GM12878 (cell line): ENCODE results near the gene PCDHGB6. TPM values are rescaled to one million over a fixed set of nuclear protein-coding genes. Genes with fewer than 3 reads are reported as not detected.

Experiments used
- ATAC-seq: fragments of 200-7000 bp; cut with Tn5 transposase; 3 replicates; pipeline ENCODE4 v1.9.1; 2020; ENCODE audit warnings: mild to moderate bottlenecking, moderate library complexity
- BruUV-seq: library from RNA; stranded (reverse); fragments of 400-500 nt; replicated peaks from 2 replicates; lab custom pipeline; 2021; lab: Mats Ljungman, UMichigan
- CTCF ChIA-PET: fragments of 300-600 bp; sonication (Branson Sonifier 250); formaldehyde crosslinking; extraction: SDS; loops from one replicate; lab custom pipeline; 2021; ENCODE audit warnings: inconsistent platforms; lab: Yijun Ruan, JAX
- POLR2A ChIA-PET: fragments of 350-600 bp; formaldehyde crosslinking; extraction: SDS; loops from one replicate; lab custom pipeline; 2021; ENCODE audit warnings: inconsistent platforms; lab: Charles Lee
- RAD21 ChIA-PET: fragments of 300-600 bp; sonication (Branson Sonifier 250); formaldehyde crosslinking; loops from one replicate; lab custom pipeline; 2023; ENCODE audit warnings: antibody characterized with exemption; ENCODE audit not compliant: unreplicated experiment; lab: Charles Lee
- SMC1A ChIA-PET: fragments of 300-600 bp; sonication (Branson Sonifier 250); formaldehyde crosslinking; loops from one replicate; lab custom pipeline; 2023; ENCODE audit not compliant: unreplicated experiment, uncharacterized antibody; lab: Charles Lee
- DNase-seq: peaks from one replicate; pipeline ENCODE4 v3.0.0-alpha.2; 2011; ENCODE audit warnings: low read depth, low spot score
- FAIRE-seq: peaks from 3 replicates; lab custom pipeline; 2011; peaks lifted over from hg19 to GRCh38; lab: Jason Lieb, UNC
- H2AFZ ChIP-seq: 2 replicates; pipeline ENCODE4 v1.6.0; 2011; ENCODE audit warnings: low read depth, low read length, control low read depth; ENCODE audit not compliant: control insufficient read depth
- H3K27ac ChIP-seq: 2 replicates; pipeline ENCODE4 v1.5.1; 2011; ENCODE audit warnings: control low read depth; ENCODE audit not compliant: control insufficient read depth, insufficient read depth
- H3K27me3 ChIP-seq, 2 experiments: replicated peaks in 1 of 2; 2 replicates each; pipeline versions ENCODE4 v1.6.0 to v1.6.1; 2011; ENCODE audit warnings: low read length in 1 of 2; ENCODE audit not compliant: control insufficient read depth in 2 of 2, insufficient read depth in 2 of 2
- H3K36me3 ChIP-seq, 2 experiments: 2 replicates each; pipeline ENCODE4 v1.5.1; 2011; ENCODE audit warnings: low read length in 1 of 2; ENCODE audit not compliant: control insufficient read depth in 2 of 2, insufficient read depth in 2 of 2
- H3K4me1 ChIP-seq: 2 replicates; pipeline ENCODE4 v1.6.1; 2011; ENCODE audit warnings: mild to moderate bottlenecking, low read length, moderate library complexity, mixed read lengths; ENCODE audit not compliant: control insufficient read depth, insufficient read depth
- H3K4me2 ChIP-seq: 2 replicates; pipeline ENCODE4 v1.6.0; 2011; ENCODE audit warnings: control low read depth; ENCODE audit not compliant: control insufficient read depth, insufficient read depth
- H3K4me3 ChIP-seq: fragments of 200-600 bp; sonication (generic); 2 replicates; pipeline ENCODE4 v1.5.1; 2016
- H3K79me2 ChIP-seq: 2 replicates; pipeline ENCODE4 v1.6.0; 2011; ENCODE audit warnings: low read length; ENCODE audit not compliant: control insufficient read depth, insufficient read depth
- H3K9ac ChIP-seq: 2 replicates; pipeline ENCODE4 v1.8.0; 2011; ENCODE audit warnings: low read length, control low read depth, mixed read lengths; ENCODE audit not compliant: control insufficient read depth, insufficient read depth
- H3K9me3 ChIP-seq: replicated peaks from 3 replicates; pipeline ENCODE4 v1.5.1; 2011; ENCODE audit warnings: mild to moderate bottlenecking, low read length; ENCODE audit not compliant: control insufficient read depth, insufficient read depth
- H4K20me1 ChIP-seq: 2 replicates; pipeline ENCODE4 v1.6.0; 2011; ENCODE audit not compliant: control insufficient read depth, insufficient read depth
- CHD1 ChIP-seq: IDR thresholded peaks from 2 replicates; pipeline ENCODE4 v1.6.1; 2012; ENCODE audit warnings: low read depth, low read length, improper control_type of control experiment
- NBN ChIP-seq: fragments of 450-650 bp; IDR thresholded peaks from 2 replicates; pipeline ENCODE4 v1.6.1; 2016
- NFYB ChIP-seq: IDR thresholded peaks from 2 replicates; pipeline ENCODE4 v1.6.1; 2011; ENCODE audit warnings: low read depth, mild to moderate bottlenecking, low read length, improper control_type of control experiment, moderate library complexity; ENCODE audit not compliant: insufficient read depth
- NR2F1 ChIP-seq: fragments of 450-650 bp; conservative IDR thresholded peaks from 2 replicates; pipeline ENCODE4 v1.6.1; 2017; ENCODE audit warnings: mild to moderate bottlenecking
- PAX5 ChIP-seq: IDR thresholded peaks from 2 replicates; pipeline ENCODE4 v1.6.1; 2011; ENCODE audit warnings: low read depth, low read length, borderline replicate concordance
- RB1 ChIP-seq: fragments of 450-650 bp; formaldehyde crosslinking; IDR thresholded peaks from 2 replicates; pipeline ENCODE4 v1.6.1; 2017; ENCODE audit warnings: mild to moderate bottlenecking, borderline replicate concordance
- TCF3 ChIP-seq: IDR thresholded peaks from 2 replicates; pipeline ENCODE4 v1.6.1; 2012; ENCODE audit warnings: low read depth, mild to moderate bottlenecking, low read length, borderline replicate concordance; ENCODE audit not compliant: insufficient read depth
- ZNF622 ChIP-seq: fragments of 450-650 bp; IDR thresholded peaks from 2 replicates; pipeline ENCODE4 v1.6.1; 2017; ENCODE audit warnings: mild to moderate bottlenecking, inconsistent platforms
- ZSCAN29 ChIP-seq: fragments of 450-650 bp; IDR thresholded peaks from 2 replicates; pipeline ENCODE4 v1.6.1; 2017; ENCODE audit warnings: mild to moderate bottlenecking, moderate library complexity
- WGBS: methylation state at CpG from one replicate; pipeline ENCODE4 v1.1.6; 2016; ENCODE audit warnings: low lambda C conversion rate; ENCODE audit not compliant: insufficient replicate concordance, insufficient coverage; ENCODE audit errors: missing lambda C conversion rate; 5-methylcytosine and 5-hydroxymethylcytosine counted together
- in situ Hi-C: fragments of 300-500 bp; cut with MboI; formaldehyde crosslinking; loops from 9 replicates; pipeline ENCODE4 v1.14.3; 2018; ENCODE audit warnings: mixed read lengths
- intact Hi-C: fragments of 100-400 bp; cut with micrococcal nuclease; formaldehyde crosslinking; loops from one replicate; pipeline ENCODE4 v1.14.2; 2022; ENCODE audit not compliant: unreplicated experiment
- polyA plus RNA-seq, 11 experiments: library from polyadenylated mRNA; depleted of rRNA in 4 of 11; unstranded in 6 of 11; stranded (reverse) in 5 of 11; fragments of >200 nt; fragmentation: Nextera tagmentation in 4 of 11; fragmentation: Illumina TruSeq in 1 of 11; extraction: Ambion mirVana in 4 of 11; extraction: Trizol in 1 of 11; gene quantifications; 1 replicate in 1 of 11; 2 replicates in 10 of 11; pipeline versions ENCODE4 v1.2.1 to v1.2.3, GENCODE V29; 2011 to 2016; ENCODE audit warnings: inconsistent platforms in 2 of 11, missing spikeins in 2 of 11, low read depth in 1 of 11
- total RNA-seq, 4 experiments: library from RNA; depleted of rRNA in 3 of 4; stranded (reverse); fragments of >200 nt in 3 of 4; fragmentation: Illumina TruSeq in 1 of 4; extraction: Trizol in 1 of 4; gene quantifications; 2 replicates each; pipeline versions ENCODE4 v1.2.1 to v1.2.3, GENCODE V29; 2013 to 2021
- TF ChIP-seq, protein P1 (sequence below), 3 experiments: IDR thresholded peaks in 2 of 3; conservative IDR thresholded peaks in 1 of 3; 2 replicates each; pipeline ENCODE4 v1.5.1; 2011; ENCODE audit warnings: low read depth in 3 of 3, low read length in 3 of 3, mild to moderate bottlenecking in 3 of 3, control low read depth in 2 of 3, moderate library complexity in 2 of 3, inconsistent platforms in 1 of 3, mixed read lengths in 1 of 3; ENCODE audit not compliant: control insufficient read depth in 2 of 3, insufficient read depth in 1 of 3; ENCODE audit errors: extremely low read depth in 1 of 3
- TF ChIP-seq, protein P2 (sequence below): IDR thresholded peaks from 2 replicates; pipeline ENCODE4 v1.6.1; 2011; ENCODE audit warnings: low read depth, mild to moderate bottlenecking, low read length, moderate library complexity, borderline replicate concordance; ENCODE audit errors: extremely low read depth
- TF ChIP-seq, protein P3 (sequence below): fragments of 450-650 bp; IDR thresholded peaks from 2 replicates; pipeline ENCODE4 v1.6.1; 2014; ENCODE audit warnings: mild to moderate bottlenecking
- TF ChIP-seq, protein P4 (sequence below): fragments of 450-650 bp; formaldehyde crosslinking; IDR thresholded peaks from 2 replicates; pipeline ENCODE4 v1.4.0; 2020; ENCODE audit warnings: mild to moderate bottlenecking, moderate library complexity
- TF ChIP-seq, protein P5 (sequence below): IDR thresholded peaks from 2 replicates; pipeline ENCODE4 v1.6.1; 2012; ENCODE audit warnings: low read depth, low read length, improper control_type of control experiment

PCDHGB6 gene
- total and polyA plus RNA-seq, 10 of the 15 experiments (the other 5 are each of a cell fraction or from before 2014, with no cell fraction given): 0.07 to 1.0 (median 0.31) TPM

DNA sequence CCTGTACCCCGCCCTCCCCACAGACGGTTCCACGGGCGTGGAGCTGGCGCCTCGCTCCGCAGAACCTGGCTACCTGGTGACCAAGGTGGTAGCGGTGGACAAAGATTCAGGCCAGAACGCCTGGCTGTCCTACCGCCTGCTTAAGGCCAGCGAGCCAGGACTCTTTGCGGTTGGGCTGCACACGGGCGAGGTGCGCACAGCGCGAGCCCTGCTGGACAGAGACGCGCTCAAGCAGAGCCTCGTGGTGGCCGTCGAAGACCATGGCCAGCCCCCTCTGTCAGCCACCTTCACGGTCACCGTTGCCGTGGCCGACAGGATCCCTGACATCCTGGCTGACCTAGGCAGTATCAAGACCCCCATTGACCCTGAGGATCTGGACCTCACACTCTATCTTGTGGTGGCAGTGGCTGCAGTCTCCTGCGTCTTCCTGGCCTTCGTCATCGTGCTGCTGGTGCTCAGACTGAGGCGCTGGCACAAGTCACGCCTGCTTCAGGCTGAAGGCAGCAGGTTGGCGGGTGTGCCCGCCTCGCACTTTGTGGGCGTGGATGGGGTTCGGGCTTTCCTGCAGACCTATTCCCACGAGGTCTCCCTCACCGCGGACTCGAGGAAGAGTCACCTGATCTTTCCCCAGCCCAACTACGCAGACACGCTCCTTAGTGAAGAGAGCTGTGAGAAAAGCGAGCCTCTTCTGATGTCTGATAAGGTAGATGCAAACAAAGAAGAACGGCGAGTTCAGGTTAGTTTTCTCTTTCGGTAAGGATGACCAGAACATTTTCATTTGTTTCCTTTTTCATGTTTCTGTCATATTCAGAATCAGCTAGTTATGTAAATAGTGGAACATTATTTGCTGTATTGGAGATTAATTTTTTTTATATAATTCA is 41.6 kb upstream of the PCDHGB6 start:
- no peak for DNase-seq
- in situ Hi-C loops: no loop called here
- TF ChIP-seq, protein P1, sequence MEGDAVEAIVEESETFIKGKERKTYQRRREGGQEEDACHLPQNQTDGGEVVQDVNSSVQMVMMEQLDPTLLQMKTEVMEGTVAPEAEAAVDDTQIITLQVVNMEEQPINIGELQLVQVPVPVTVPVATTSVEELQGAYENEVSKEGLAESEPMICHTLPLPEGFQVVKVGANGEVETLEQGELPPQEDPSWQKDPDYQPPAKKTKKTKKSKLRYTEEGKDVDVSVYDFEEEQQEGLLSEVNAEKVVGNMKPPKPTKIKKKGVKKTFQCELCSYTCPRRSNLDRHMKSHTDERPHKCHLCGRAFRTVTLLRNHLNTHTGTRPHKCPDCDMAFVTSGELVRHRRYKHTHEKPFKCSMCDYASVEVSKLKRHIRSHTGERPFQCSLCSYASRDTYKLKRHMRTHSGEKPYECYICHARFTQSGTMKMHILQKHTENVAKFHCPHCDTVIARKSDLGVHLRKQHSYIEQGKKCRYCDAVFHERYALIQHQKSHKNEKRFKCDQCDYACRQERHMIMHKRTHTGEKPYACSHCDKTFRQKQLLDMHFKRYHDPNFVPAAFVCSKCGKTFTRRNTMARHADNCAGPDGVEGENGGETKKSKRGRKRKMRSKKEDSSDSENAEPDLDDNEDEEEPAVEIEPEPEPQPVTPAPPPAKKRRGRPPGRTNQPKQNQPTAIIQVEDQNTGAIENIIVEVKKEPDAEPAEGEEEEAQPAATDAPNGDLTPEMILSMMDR (IDR thresholded peaks at IDR 0.05 in 2 of 3, conservative IDR thresholded peaks at IDR 0.05 in 1 of 3; ENCODE audit: control insufficient read depth in 2 of 3, extremely low read depth in 1 of 3, insufficient read depth in 1 of 3, low read depth in 3 of 3, low read length in 3 of 3): no peak
- TF ChIP-seq NBN: no peak
- no peak for TF ChIP-seq PAX5
- TF ChIP-seq, protein P2, sequence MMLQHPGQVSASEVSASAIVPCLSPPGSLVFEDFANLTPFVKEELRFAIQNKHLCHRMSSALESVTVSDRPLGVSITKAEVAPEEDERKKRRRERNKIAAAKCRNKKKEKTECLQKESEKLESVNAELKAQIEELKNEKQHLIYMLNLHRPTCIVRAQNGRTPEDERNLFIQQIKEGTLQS: no peak
- TF ChIP-seq NFYB: no peak
- no peak for TF ChIP-seq TCF3
- TF ChIP-seq NR2F1: no peak
- TF ChIP-seq ZNF622: no peak
- TF ChIP-seq, protein P3, sequence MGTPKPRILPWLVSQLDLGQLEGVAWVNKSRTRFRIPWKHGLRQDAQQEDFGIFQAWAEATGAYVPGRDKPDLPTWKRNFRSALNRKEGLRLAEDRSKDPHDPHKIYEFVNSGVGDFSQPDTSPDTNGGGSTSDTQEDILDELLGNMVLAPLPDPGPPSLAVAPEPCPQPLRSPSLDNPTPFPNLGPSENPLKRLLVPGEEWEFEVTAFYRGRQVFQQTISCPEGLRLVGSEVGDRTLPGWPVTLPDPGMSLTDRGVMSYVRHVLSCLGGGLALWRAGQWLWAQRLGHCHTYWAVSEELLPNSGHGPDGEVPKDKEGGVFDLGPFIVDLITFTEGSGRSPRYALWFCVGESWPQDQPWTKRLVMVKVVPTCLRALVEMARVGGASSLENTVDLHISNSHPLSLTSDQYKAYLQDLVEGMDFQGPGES: no peak
- TF ChIP-seq CHD1: no peak
- TF ChIP-seq, protein P4, sequence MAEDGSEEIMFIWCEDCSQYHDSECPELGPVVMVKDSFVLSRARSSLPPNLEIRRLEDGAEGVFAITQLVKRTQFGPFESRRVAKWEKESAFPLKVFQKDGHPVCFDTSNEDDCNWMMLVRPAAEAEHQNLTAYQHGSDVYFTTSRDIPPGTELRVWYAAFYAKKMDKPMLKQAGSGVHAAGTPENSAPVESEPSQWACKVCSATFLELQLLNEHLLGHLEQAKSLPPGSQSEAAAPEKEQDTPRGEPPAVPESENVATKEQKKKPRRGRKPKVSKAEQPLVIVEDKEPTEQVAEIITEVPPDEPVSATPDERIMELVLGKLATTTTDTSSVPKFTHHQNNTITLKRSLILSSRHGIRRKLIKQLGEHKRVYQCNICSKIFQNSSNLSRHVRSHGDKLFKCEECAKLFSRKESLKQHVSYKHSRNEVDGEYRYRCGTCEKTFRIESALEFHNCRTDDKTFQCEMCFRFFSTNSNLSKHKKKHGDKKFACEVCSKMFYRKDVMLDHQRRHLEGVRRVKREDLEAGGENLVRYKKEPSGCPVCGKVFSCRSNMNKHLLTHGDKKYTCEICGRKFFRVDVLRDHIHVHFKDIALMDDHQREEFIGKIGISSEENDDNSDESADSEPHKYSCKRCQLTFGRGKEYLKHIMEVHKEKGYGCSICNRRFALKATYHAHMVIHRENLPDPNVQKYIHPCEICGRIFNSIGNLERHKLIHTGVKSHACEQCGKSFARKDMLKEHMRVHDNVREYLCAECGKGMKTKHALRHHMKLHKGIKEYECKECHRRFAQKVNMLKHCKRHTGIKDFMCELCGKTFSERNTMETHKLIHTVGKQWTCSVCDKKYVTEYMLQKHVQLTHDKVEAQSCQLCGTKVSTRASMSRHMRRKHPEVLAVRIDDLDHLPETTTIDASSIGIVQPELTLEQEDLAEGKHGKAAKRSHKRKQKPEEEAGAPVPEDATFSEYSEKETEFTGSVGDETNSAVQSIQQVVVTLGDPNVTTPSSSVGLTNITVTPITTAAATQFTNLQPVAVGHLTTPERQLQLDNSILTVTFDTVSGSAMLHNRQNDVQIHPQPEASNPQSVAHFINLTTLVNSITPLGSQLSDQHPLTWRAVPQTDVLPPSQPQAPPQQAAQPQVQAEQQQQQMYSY (CRISPR knock-in tag): no peak
- TF ChIP-seq RB1: no peak
- TF ChIP-seq, protein P5, sequence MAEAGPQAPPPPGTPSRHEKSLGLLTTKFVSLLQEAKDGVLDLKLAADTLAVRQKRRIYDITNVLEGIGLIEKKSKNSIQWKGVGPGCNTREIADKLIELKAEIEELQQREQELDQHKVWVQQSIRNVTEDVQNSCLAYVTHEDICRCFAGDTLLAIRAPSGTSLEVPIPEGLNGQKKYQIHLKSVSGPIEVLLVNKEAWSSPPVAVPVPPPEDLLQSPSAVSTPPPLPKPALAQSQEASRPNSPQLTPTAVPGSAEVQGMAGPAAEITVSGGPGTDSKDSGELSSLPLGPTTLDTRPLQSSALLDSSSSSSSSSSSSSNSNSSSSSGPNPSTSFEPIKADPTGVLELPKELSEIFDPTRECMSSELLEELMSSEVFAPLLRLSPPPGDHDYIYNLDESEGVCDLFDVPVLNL: no peak
- TF ChIP-seq ZSCAN29: no peak

More for the DNA sequence above, 41.6 kb upstream of the PCDHGB6 start:
- Histone ChIP-seq H3K4me2 (no peak overlapping the region), H3K9ac (no peak overlapping the region), H3K27ac (no peak overlapping the region), H4K20me1 (no peaks in the 10 kb centered on the region), H3K9me3 (peaks cover 13% of the 10 kb centered on the region; the same call in 1 of the 3 replicates), H3K4me3 (no peak overlapping the region), H3K27me3 (no peaks in the 10 kb centered on the region; a peak in 1 of 4 replicates), H3K4me1 (no peaks in the 10 kb centered on the region), H3K36me3 (no peaks in the 10 kb centered on the region), H2AFZ (no peak overlapping the region), H3K79me2 (no peaks in the 10 kb centered on the region)
- WGBS: 66% methylated on average over 46 of the region's 46 CpGs
- ChIA-PET POLR2A (no interaction called here), RAD21 (no interaction called here), SMC1A (no interaction called here), CTCF (interaction anchor here (1.3 kb wide), 1 partner anchor 197 kb away, joined by 3 read pairs; no protein-coding TSS in a partner anchor)
- no peak for ATAC-seq
- intact Hi-C loops: no loop called here
- no TSS peak for BruUV-seq
- FAIRE-seq: no peak
